AG04450 (cell line): ENCODE measurements around the gene NOTCH3. TPM values are rescaled to one million over a fixed set of nuclear protein-coding genes. Genes with fewer than 3 reads are reported as not detected.

Experiments used
- CTCF ChIA-PET: fragments of 300-600, 350-600 bp; formaldehyde crosslinking; extraction: SDS; loops from one replicate; lab custom pipeline; 2022; ENCODE audit warnings: antibody characterized with exemption, inconsistent platforms; lab: Charles Lee
- POLR2A ChIA-PET: fragments of 350-600 bp; formaldehyde crosslinking; extraction: SDS; loops from one replicate; lab custom pipeline; 2021; ENCODE audit warnings: antibody characterized with exemption, inconsistent platforms; lab: Yijun Ruan, JAX
- DNase-seq: peaks from one replicate; pipeline ENCODE4 v3.0.0-alpha.2; 2011; ENCODE audit warnings: low read depth, low spot score
- H3K27ac ChIP-seq: one replicate; pipeline ENCODE4 v1.5.1; 2012; ENCODE audit warnings: low read depth, low read length, control low read depth
- H3K27me3 ChIP-seq: one replicate; pipeline ENCODE4 v1.6.0; 2012; ENCODE audit warnings: low read length; ENCODE audit not compliant: control insufficient read depth, insufficient read depth
- H3K4me3 ChIP-seq: 2 replicates; pipeline ENCODE4 v1.5.1; 2011; ENCODE audit warnings: mild to moderate bottlenecking, low read depth, low read length, control low read depth
- H3K9me3 ChIP-seq: 2 replicates; pipeline ENCODE4 v1.5.1; 2012; ENCODE audit warnings: low read length; ENCODE audit not compliant: control insufficient read depth, insufficient read depth
- CTCF ChIP-seq: IDR thresholded peaks from 2 replicates; pipeline ENCODE4 v1.5.1; 2011; ENCODE audit warnings: low read depth, low read length, control low read depth, inconsistent platforms
- polyA plus RNA-seq: library from polyadenylated mRNA; depleted of rRNA; stranded (reverse); fragments of >200 nt; gene quantifications from 2 replicates; pipeline ENCODE4 v1.2.3, GENCODE V29; 2011

NOTCH3 gene
- polyA plus RNA-seq, 1 experiment = 8.8 TPM

DNA sequence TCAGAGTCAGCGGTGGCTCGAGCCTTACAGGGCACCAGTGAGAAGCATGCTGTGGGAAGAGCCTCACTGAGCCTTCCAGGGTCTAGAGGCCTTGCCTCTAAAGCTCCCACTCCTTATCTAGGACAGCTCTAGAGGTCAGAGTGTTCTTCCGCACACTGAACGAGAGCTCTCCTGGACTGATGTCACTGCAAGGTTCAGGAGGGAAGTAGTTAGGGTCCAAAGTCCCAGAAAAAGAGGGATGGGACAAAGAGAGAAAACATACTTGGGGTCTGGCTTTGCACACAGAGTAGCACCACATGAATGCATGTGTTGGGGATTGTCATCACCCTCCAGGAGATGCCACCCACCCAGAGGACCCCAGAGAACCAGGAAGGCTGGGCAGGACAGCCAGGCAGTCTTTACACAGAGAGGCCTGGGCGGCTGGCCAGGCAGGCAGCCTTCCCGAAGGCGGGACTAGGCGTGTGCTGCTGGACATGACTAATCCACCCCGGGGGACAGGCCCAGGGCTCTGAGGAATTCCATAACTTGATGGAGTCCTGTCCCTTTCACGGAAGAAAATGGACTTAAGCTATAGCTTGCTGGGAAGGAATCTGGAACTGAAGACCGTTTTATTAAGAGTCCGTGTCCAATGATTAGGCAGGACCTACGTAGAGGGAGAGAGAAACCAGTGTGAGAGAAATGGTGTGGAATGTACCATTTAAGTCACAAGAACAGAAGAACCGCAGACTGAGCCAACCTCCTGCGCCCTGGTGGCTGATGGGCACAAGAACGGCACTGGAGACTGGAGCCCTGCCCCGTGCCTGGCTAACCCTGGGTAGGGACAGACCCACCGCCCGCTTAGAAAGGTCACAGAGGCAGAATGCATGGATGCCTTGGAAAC is 48.1 kb upstream of the NOTCH3 start:
- H3K4me3 ChIP-seq = no peak overlapping the region
- CTCF ChIA-PET = interaction anchor here (1.0 to 1.9 kb wide), 4 partner anchors 53 to 173 kb away, joined by 3 to 14 read pairs (median 5); no protein-coding TSS in a partner anchor
- H3K27me3 ChIP-seq = no peaks in the 10 kb centered on the region
- peak; percentile 61 for DNase-seq
- H3K27ac ChIP-seq = peak overlapping the region; percentile 100
- H3K9me3 ChIP-seq = no peaks in the 10 kb centered on the region
- no peak for TF ChIP-seq CTCF
- POLR2A ChIA-PET = no interaction called here

- Histone ChIP-seq H3K4me3 (no peak overlapping the region), H3K27ac (peak overlapping the region; percentile 100), H3K9me3 (no peaks in the 10 kb centered on the region), H3K27me3 (no peaks in the 10 kb centered on the region)
- no peak for DNase-seq
- CTCF ChIA-PET = no interaction called here
- POLR2A ChIA-PET = no interaction called here
- TF ChIP-seq CTCF = no peak
Measured at GRCh38 chr19:15248106-15248505, 47.3 kb upstream of the NOTCH3 start.

DNA sequence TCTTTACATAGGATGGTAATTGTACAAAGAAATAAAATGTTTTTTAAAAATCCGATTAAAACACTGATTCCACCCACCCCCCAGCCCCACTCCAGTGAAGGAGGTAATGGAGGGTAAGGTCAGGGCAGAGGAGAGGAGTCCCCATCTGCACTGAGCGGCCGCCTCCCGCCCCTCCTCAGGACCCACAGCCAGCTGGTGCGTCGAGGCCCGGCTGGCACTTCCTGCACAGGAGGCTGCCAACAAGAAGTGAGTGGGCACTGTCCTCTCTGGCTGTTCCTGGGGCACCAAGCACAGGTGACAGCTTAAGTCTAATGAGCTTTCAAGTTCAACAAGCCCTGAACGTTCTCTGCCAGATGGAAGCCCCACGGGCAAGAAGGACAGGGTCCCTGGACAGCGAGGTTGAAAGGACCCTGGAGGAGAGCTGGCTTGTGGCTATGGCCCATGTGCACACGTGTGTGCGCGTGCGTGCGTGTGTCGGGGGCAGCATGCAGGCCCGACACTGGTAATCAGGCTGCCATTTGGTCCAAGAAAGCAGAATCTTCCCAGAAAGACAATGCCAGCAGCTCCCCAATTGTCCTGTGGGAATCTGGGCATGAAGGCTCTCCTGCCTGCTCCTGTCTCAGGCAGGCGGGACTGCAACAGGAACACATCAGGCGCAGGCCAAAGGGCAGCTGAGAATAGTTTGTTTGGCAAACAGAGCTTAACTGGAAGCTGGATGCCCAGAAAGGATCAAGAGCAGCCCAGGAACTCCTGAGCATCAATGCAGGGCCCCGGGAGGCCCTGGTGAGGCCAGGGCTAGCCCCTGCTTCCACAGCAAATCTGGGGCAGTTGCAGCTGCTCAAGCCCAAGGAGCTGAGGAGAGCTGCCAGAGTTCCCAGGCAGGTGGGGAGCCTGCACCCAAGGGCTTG is 46.6 kb upstream of the NOTCH3 start:
- TF ChIP-seq CTCF = no peak
- H3K9me3 ChIP-seq = no peaks in the 10 kb centered on the region
- H3K27me3 ChIP-seq = no peaks in the 10 kb centered on the region
- CTCF ChIA-PET = interaction anchor here (0.5 kb wide), 1 partner anchor 1456 kb away, joined by 3 read pairs; no protein-coding TSS in a partner anchor
- POLR2A ChIA-PET = no interaction called here
- no peak overlapping the region for H3K4me3 ChIP-seq
- DNase-seq = no peak
- H3K27ac ChIP-seq = peak overlapping the region; percentile 100

DNA sequence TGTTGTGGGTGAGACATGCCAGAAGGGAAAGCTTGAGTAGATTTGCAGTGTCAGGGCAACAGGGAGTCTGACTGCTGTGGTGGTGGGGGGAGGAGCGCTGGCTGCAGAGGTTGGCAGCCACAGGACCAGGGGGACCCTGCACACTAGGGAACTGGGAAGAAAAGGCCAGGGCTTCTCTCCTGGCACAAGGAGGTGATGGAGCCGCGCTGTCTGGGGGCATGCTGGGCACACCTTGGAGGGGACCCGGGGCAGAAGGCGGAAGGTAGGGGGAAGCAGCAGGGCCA is 45.3 kb upstream of the NOTCH3 start:
- TF ChIP-seq CTCF = no peak
- H3K4me3 ChIP-seq = no peak overlapping the region
- ChIA-PET CTCF (no interaction called here), POLR2A (no interaction called here)
- H3K9me3 ChIP-seq = no peaks in the 10 kb centered on the region
- no peak for DNase-seq
- no peaks in the 10 kb centered on the region for H3K27me3 ChIP-seq
- no peak overlapping the region for H3K27ac ChIP-seq
